ENCODE results near the gene AMH.

DNA sequence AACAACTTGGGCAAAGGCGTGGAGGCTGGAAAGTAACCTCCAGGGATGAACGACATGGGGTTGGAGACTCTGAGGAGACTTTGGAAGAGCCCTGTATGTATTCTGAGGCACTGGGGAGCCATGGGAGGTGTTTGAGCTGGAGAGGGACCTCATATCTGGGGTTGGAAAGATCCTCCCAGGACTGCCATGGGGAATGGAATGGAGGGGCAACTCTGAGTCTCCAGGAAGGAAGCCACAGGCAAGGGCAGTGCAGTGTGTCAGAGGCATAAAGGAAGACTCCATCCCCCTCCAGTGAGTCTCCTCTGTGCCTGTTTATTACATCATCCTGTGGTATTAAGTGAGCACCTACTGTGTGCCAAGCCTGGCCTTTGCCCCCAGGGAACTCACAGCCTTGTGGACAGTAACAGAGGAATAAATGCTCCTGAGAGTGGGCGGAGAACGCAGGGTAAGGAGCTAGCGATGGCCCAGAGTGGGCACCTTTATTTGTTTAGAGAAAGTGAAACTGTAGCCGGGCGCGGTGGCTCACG, 25.1 kb downstream of the AMH start:
- TF ChIP-seq, protein P1, sequence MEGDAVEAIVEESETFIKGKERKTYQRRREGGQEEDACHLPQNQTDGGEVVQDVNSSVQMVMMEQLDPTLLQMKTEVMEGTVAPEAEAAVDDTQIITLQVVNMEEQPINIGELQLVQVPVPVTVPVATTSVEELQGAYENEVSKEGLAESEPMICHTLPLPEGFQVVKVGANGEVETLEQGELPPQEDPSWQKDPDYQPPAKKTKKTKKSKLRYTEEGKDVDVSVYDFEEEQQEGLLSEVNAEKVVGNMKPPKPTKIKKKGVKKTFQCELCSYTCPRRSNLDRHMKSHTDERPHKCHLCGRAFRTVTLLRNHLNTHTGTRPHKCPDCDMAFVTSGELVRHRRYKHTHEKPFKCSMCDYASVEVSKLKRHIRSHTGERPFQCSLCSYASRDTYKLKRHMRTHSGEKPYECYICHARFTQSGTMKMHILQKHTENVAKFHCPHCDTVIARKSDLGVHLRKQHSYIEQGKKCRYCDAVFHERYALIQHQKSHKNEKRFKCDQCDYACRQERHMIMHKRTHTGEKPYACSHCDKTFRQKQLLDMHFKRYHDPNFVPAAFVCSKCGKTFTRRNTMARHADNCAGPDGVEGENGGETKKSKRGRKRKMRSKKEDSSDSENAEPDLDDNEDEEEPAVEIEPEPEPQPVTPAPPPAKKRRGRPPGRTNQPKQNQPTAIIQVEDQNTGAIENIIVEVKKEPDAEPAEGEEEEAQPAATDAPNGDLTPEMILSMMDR (IDR thresholded peaks at IDR 0.05) = no peak
- no peak for TF ChIP-seq EP300 (IDR thresholded peaks at IDR 0.05; ENCODE audit: low read depth)
- no peak for TF ChIP-seq POLR2A (IDR thresholded peaks at IDR 0.05)
- no peak for TF ChIP-seq POLR2AphosphoS5 (IDR thresholded peaks at IDR 0.05)
